ENCODE results near the gene RAD54L2.
A peak's percentile ranks its signal among the peaks of the same experiment; 100 is the strongest.
"Not testable (repeated sequence)": the region's sequence is repeated elsewhere in the genome, so short reads cannot be mapped to it uniquely, and the experiment has no call there.

The RAD54L2 gene, protein sequence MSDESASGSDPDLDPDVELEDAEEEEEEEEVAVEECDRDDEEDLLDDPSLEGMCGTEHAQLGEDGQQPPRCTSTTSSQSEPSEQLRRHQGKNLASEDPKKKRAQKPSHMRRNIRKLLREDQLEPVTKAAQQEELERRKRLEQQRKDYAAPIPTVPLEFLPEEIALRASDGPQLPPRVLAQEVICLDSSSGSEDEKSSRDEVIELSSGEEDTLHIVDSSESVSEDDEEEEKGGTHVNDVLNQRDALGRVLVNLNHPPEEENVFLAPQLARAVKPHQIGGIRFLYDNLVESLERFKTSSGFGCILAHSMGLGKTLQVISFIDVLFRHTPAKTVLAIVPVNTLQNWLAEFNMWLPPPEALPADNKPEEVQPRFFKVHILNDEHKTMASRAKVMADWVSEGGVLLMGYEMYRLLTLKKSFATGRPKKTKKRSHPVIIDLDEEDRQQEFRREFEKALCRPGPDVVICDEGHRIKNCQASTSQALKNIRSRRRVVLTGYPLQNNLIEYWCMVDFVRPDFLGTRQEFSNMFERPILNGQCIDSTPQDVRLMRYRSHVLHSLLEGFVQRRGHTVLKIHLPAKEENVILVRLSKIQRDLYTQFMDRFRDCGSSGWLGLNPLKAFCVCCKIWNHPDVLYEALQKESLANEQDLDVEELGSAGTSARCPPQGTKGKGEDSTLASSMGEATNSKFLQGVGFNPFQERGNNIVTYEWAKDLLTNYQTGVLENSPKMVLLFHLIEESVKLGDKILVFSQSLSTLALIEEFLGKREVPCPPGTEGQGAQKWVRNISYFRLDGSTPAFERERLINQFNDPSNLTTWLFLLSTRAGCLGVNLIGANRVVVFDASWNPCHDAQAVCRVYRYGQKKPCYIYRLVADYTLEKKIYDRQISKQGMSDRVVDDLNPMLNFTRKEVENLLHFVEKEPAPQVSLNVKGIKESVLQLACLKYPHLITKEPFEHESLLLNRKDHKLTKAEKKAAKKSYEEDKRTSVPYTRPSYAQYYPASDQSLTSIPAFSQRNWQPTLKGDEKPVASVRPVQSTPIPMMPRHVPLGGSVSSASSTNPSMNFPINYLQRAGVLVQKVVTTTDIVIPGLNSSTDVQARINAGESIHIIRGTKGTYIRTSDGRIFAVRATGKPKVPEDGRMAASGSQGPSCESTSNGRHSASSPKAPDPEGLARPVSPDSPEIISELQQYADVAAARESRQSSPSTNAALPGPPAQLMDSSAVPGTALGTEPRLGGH (N-terminal part only)

DNA sequence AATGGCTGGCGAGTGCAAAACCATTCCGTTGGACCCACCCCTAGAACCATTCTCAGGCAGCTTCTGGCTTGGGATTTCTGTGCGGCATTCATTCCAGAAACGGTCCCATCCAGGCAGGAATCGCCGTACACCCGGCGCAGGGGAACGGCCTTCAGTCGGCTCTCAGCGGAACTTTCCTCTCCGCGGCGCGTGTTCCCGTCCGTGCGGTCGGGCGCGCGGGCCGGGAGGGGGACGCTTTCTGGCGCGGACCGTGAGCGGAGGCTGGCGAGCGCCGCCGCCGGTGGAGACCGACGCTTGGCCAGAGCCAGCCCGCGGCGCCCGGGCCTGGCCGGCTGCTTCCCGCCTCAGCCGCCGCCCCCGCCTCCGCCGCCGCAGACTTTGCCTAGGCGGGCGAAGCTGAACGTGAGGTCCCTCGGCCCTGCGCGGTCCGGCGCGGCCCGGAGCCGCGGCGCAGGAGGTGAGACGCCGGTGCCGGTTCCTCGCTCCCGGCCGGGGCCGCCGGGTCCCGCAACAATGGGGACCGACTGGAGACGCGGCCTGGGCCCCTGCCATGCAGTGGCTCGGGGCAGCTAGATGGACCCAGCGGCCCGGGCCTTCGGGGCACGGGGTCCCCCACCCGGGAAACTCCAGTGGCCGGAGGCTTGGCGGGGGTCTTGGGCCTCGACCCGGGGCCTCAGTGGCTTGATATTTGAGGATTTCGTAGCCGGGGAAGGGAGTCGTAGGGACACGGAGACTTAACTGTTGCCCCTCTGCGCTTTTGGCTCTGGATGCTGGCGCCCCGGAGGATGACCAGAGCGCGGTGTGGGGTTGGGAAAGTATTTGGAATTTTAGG is at the start of gene RAD54L2:
Gene RAD54L2 (plus strand): TSS at position 261 of the 832 bp plus-strand sequence. CDS start 51,702 bp downstream, outside the sequence.
- DNase-seq, result peak; percentile 89

DNA sequence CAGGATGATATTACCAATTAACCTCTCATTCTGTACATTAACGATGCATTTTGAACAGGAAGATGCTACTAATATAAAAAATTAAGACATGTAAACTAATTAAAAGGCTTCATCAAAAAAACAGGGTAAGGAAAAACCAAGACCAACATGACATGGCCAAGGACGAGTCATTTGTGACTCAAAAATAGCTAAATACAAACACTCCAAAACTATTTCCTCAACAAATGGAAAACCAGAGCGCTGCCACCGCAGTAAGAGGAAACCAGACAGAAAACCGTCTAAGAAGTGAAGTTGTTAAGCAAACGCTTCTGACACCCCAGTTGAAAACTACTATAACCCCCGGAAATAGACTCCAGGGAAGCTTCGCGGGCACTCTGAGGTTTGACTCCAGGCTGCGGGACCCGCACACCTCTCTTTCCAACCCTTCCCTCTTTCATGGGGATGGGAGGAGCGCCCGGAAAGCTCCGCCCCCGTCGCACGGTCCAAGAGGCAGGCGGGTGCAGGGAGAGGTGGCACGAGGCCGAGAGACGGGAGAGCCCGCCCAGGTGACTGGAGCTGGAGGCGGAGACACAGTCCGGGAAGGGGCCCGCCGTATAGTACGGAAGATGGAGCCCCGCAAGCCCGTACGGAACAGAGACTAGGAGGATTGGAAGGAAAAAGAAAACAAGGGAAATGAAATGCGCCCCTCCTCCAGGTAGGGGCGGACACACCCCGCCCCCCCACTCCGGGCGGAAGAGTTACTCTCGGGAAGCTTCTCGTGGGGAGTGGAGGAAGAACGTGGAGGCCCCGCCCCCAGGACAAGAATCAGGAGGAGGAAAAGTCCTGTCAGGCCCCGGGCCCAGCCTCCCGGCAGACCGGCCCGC is 39.4 kb upstream of the RAD54L2 start:
- peak; percentile 97 for DNase-seq

DNA sequence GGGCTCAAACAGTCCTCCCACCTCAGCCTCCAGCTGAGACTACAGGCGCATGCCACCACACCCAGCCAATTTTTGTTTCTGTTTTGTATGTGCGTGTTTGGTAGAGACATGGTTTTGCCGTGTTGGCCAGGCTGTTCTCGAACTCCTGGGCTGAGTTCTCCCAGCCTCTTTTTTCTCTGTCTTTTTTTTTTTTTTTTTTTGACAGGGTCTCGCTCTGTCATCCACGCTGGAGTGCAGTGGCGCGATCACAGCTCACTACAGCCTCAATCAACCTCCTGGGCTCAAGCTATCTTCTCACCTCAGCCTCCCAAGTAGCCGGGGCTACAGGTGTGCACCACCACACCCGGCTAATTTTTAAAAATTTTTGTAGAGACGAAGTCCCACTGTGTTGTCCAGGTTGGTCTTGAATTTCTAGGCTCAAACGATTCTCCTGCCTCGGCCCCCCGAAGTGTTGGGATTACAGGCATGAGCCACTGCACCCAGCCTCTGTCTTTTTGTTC is 37.8 kb upstream of the RAD54L2 start:
- DNase-seq, result no peak

DNA sequence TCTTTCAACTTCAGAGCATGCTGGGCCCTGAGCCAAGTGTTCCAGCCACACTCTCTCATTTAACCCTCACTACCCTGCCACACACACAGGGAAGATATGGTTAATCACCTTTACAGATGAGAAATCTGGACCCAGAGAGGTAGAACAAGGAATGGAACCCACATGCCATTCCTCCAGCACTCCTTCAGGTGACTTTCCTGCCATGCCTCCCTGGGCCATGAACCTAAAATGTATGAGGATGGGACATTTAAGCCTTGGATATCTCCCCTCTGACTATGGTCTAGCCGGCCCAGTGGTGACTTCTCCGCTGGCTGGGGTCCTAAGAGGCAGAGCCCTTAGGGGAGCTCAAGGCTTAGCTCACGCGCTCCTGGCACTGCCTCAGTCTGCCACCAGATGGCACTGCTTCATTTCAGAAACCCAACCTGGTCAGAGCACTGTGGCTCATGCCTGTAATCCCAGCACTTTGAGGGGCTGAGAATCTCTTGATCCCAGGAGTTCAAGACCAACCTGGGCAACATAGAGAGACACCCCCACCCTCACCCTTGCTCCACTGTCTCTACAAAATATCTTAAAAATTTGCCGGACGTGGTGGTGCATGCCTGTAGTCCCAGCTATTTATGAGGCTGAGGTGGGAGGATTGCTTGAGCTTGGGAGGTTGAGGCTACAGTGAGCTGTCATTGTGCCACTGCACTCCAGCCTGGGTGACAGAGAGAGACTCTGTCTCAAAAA is 36.5 kb upstream of the RAD54L2 start:
- DNase-seq, result peak; percentile 74

DNA sequence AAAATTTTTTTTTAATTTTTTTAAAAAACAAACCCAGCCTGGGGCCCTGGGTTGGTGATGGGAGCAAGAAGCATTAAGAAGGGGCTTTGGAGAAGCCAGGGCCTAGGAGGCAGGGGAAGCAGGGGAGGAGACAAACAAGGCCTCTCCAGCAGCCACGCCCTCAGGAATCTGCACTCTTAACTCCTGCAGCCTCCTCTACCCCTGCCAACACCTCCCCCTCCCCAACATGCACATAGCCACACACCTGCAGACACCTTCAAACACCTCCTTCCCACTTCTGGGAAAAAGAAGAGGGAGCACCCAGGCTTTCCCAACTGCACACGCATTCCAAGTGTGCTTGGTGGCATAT is 36.0 kb upstream of the RAD54L2 start:
- no peak for DNase-seq

DNA sequence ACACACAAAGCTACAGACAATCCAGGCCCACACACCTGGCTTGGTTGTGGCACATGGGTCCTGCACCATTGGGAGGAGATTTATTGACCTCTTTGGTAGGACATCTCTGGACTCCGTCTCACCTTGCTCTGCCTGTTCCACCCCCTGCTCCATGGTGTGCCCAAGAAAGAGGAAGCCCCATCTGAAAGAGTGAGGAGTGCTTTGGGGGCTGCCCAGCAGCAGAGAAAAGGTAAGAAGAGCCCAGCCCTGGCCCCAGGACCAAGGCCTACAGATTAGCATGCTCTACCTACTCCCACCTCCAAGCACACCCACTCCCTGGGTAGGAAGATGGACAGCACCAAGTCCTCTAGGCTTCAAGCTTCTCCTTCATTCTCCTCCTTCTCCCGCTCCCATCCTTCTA is 35.5 kb upstream of the RAD54L2 start:
- DNase-seq, result no peak

DNA sequence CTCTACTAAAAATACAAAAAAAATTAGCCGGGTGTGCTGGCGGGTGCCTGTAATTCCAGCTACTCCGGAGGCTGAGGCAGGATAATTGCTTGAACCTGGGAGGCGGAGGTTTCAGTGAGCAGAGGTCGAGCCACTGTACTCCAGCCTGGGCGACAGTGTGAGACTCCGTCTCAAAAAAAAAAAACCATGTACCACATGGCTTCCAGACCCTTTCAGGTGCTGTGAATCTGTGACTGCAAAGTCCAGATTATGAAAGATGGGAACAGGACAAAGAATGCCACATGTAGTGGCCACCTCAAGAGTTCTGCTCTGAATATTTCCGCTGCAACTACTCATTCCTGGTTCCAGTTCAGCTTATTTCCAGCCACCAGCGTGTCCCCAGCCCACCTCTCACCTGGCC is 30.3 kb upstream of the RAD54L2 start:
- no peak for DNase-seq

DNA sequence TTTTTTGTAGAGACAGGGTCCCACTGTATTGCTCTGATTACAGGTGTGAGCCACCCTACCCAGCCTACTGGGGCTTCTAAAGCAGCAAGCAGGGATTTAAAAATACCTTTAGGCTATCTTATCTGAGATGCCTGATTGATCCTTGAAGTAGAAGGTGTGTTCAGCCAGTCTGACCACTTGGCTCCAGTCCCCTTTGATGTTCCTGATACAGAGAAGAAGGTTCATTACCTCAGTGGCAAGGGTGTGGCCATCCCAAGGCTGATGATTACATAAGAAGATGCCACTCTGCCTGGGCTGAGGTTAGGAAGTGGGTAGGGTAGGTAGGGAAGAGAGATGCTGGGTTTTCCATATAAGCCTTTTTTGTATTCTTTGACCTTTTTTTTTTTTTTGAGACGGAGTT is 27.5 kb upstream of the RAD54L2 start:
- no peak for DNase-seq

DNA sequence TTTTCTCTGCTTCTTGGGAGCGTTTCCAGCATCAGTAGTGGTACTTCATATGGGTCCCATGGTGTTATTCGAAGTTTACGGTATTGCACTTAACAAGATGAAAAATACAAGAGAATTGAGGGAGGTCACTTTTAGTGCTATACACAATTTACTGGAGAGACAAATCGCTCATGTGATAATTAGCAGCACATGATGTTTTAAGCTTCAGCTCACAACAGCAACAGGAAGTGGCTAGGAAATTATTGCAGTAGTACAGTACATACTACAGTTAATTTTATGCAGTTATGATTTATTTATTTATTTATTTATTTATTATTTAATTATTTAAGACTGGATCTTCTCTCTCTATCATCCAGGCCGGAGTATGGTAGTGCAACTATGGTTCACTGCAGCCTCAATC is 24.3 kb upstream of the RAD54L2 start:
- DNase-seq, result no peak

DNA sequence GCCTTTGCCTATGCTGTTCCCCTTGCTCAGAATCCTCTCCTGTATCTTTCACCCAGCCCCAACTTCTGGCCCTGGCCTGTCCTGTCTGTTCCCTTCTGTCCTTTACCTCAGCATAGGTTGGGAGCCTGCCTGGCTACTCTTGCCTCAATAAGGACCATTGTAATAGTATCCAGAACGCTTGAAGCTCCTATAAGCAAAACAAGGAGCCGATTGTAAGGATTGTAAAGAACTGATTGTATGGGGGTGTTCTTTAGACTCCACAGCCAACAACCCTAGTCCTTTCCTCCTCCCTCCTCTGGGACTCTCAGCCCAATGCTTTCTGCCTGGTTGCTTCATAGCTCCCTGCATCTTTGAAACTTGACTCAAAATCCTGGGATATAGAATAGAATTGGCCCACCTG is 18.7 kb upstream of the RAD54L2 start:
- no peak for DNase-seq

DNA sequence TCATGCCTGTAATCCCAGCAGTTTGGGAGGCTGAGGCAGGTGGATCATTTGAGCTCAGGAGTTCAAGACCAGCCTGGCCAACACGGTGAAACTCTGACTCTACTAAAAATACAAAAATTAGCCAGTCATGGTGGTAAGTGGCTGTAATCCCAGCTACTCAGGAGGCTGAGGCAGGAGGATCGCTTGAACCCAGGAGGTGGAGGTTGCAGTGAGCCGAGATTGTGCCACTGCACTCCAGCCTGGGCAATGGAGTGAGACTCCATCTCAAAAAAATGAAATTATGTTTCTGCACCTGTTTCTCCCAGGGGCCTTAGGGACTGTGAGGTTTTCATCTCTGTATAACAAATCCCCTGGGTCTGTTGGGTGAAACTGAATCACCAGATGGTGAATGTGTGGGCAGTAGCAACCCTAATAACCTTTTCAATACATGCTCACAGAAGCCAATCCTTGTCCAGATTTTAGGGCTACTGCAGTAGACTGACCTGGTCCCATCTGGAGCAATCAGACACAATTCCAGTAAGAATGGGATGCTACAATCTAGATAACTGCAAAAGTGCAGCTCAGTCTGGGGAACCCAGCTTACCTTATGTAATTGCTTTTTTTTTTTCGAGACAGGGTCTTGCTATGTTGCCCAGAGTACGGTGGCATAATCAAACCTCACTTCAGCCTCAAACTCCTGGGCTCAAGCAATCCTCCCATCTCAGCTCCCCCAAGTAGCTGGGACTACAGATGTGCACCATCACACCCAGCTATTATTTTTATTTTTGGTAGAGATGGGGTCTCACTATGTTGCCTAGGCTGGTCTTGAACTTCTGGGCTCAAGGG is 17.4 kb upstream of the RAD54L2 start:
- not testable (repeated sequence) for DNase-seq

DNA sequence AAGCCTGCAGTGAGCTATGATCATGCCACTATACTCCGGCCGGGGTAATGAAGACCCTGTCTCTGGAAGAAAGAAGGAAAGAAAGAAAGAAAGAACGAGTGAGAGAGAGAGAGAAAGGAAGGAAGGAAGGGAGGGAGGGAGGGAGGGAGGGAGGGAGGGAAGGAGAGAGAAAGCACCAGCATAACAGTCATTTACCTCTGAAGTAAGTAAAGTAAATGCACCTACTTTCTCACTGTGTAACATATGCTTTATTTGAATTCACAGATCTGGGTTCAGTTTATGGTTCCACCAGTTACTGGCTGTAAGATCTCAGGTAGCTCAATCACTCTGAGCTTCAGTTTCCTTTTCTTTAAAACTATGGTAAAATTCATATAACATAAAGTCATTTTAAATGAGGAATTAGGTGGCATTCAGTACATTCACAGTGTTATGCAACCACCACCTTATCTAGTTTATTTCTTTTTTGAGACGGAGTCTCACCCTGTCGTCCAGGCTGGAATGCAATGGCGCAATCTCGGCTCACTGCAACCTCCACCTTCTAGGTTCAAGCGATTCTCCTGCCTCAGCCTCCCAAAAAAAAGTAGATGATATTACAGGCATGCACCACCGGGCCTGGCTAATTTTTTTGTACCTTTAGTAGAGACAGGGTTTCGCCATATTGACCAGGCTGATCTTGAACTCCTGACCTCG is 16.1 kb upstream of the RAD54L2 start:
- DNase-seq, result no peak

DNA sequence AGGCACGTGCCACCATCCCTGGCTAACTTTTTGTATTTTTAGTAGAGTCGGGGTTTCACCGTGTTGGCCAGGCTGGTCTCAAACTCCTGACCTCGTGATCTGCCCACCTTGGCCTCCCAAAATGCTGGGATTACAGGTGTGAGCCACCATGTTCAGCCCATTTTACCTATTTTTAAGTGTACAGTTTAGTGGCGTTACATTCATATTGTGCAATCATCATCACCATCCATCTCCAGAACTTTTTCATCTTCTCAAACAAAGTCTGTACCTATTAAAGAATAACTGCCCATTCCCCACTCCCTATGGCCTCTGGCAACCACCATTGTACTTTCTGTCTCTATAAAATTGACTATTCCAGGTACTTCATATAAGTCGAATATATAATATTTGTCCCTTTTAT is 13.6 kb upstream of the RAD54L2 start:
- not testable (repeated sequence) for DNase-seq

DNA sequence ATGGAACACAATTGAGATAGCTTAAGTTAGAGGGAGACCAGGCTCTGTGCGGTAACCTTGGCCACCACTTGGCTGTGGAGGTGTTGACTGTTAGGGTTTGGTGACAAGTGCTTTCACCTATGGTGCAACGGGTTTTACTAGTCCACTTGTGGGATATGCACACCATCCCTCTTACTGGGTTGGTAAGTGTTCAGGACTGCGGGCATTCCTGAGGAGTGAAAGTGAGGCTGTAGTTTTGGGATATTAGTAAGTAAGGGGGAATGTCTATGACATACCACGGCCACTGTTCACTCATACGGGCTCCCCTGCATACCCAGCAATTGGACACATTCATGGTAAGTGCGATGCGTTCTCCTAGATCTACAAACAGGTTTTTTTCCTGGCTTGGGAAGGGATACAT is 8.0 kb upstream of the RAD54L2 start:
- DNase-seq, result no peak

DNA sequence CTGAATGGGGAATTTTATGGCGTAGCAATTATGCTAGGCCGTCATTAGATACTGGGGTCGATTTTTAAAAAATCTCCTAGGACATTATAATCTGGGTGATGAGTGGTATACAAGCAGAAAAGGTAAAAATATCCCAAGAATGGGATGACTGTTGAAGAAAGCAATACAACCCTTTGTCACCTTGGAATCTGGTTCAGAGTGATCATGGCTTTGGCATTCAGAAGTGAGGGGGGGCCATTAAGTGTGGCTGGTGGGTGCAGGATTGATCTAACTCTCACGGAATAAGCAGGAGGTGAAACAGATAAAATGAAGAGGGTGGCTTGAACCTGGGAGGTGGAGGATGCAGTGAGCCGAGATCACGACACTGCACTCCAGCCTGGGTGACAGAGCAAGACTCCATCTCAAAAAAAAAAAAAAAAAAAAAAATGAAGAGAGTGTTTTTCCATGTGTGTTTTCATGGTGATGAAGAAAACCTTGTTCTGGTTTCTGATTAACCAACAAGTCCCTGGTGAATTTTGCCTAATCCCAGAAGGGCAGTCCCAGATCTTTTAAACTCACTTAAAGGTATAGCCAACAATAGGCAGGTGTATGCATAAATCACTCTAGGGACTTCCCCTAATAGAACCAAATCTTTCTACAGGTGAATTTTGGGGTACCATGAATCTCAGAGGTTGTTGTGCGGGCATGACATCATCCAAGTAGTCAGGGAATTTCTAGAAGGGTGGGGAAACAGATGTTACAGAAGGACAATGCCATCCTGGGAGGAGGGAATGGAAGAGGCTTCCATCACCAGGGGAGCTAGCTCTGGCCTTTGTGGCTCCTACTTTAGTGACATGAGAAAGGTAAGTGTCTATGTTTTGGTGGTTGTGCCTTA is 3.1 kb upstream of the RAD54L2 start:
- DNase-seq, result no peak

DNA sequence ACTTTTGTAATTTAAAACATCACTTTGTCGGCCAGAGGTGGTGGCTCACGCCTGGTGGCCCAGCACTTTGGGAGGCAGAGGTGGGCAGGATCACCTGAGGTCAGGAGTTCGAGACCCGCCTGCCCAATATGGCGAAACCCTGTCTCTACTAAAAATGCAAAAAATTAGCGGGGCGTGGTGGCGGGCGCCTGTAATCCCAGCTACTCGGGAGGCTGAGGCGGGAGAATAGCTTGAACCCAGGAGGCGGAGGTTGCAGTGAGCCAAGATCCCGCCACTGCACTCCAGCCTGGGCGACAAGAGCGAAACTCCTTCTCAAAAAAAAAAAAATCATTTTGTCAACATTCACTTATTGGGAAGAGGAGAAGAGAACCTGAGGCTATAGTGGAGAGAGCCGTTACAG is 888 bp upstream of the RAD54L2 start:
- not testable (repeated sequence) for DNase-seq

DNA sequence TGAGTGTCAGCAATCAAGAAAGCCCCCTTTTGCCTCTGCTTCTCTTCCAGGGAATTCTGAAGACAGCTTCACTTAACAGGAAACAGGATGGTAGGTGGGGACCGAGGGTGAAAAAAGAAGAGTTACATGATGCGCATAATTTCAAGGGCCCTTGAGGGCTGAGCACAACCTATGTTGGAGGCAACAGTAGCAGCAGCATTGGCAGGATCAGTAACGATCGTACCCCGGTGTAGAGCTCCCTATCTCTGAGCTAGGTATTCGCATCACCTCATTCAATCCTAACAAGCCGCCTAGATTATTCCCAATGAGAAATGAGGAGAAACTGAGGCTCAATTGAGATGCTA is 432 bp upstream of the RAD54L2 start:
- no peak for DNase-seq
